ENCODE measurements around the gene CPLX1.

The CPLX1 gene

DNA sequence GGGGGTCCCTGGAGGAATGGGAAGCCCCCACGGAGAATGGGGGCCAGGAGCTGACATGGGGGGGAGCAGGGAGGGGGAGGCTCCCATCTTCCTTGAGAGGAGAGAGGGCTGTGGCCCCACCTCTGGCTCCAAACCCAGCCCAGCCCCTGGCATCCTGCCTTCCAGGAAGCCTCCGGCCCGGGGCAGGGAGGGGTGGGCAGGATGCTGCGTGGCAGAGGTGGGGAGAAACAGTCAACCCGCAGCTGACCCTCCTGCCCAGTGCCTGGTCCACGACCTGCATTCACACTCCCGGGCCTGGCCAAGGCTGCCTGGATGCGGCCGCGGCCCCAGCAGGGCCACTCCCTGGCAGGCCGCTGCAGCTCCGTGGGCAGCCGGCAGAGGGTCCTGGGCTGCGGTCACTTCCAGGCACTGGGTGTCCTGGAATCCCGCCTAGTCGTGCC is 39.0 kb downstream of the CPLX1 start:
- no peak overlapping the region for H3K4me3 ChIP-seq (ENCODE audit: low read length, poor library complexity, severe bottlenecking)
- 0 out of 2 replicates have a peak, but pooled peaks cover 2% of the 10 kb centered on the region for H3F3A ChIP-seq (ENCODE audit: low read depth)
- H3K4me2 ChIP-seq (ENCODE audit: low read depth, low read length, poor library complexity, severe bottlenecking), result no peak overlapping the region
- no peaks in the 10 kb centered on the region for H3K9me2 ChIP-seq (replicated peaks; ENCODE audit: low read depth, low read length)
- H3K9ac ChIP-seq (ENCODE audit: low read depth, low read length, poor library complexity, severe bottlenecking), result no peak overlapping the region
- peaks cover 15% of the 10 kb centered on the region for H3K4me1 ChIP-seq (ENCODE audit: insufficient read depth, low read length, poor library complexity, severe bottlenecking)
- no peaks in the 10 kb centered on the region for H3K36me3 ChIP-seq (ENCODE audit: insufficient read depth, low read length)
- H3K79me2 ChIP-seq (ENCODE audit: insufficient read depth, low read length), result no peaks in the 10 kb centered on the region
- no peaks in the 10 kb centered on the region for H3K27me3 ChIP-seq (ENCODE audit: insufficient read depth, low read length, poor library complexity, severe bottlenecking)
- H4K20me1 ChIP-seq (ENCODE audit: insufficient read depth, low read length, poor library complexity, severe bottlenecking), result no peaks in the 10 kb centered on the region
- TF ChIP-seq, protein P1, sequence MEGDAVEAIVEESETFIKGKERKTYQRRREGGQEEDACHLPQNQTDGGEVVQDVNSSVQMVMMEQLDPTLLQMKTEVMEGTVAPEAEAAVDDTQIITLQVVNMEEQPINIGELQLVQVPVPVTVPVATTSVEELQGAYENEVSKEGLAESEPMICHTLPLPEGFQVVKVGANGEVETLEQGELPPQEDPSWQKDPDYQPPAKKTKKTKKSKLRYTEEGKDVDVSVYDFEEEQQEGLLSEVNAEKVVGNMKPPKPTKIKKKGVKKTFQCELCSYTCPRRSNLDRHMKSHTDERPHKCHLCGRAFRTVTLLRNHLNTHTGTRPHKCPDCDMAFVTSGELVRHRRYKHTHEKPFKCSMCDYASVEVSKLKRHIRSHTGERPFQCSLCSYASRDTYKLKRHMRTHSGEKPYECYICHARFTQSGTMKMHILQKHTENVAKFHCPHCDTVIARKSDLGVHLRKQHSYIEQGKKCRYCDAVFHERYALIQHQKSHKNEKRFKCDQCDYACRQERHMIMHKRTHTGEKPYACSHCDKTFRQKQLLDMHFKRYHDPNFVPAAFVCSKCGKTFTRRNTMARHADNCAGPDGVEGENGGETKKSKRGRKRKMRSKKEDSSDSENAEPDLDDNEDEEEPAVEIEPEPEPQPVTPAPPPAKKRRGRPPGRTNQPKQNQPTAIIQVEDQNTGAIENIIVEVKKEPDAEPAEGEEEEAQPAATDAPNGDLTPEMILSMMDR (conservative IDR thresholded peaks at IDR 0.05; ENCODE audit: low read length), result no peak
- no peak for TF ChIP-seq EZH2phosphoT487 (IDR thresholded peaks at IDR 0.05; ENCODE audit: borderline replicate concordance)
- H3K9me3 ChIP-seq (ENCODE audit: insufficient read depth, low read depth, low read length), result no peaks in the 10 kb centered on the region
- H2AFZ ChIP-seq (ENCODE audit: low read length), result no peak overlapping the region

DNA sequence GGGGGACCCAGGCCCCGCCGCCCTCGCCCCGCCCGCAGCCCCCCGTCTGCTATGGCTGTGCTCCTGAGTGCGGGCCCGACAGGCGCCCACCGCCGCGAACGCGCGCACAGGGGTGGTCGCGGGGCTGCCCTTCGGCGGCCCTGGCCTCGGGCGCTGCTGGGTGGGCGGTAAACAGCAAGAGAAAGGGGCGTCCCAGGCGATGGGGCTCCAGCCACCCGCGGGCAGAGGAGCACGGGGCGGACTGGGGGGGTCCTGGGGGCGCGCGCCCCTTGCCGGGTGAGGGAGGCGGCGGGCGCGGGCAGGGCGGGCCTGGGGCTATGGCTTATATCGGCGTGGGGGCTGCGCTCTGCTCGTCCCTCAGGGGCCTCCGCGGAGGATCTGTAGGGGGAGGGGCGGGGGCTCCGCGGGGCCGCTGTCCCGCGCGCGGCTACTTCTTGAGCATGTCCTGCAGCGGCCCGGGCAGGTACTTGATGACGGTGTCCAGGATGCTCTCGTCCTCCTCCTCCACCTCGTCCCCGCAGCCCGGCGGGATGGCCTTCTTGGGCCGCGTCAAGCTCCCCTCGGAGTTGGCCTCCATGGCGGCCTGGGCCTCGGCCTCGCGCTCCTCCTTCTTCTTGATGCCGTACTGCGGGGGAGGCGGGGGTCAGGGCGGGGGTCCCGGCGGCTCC is 39.7 kb downstream of the CPLX1 start:
- Histone ChIP-seq H3F3A (ENCODE audit: low read depth) (0 out of 2 replicates have a peak, but pooled peaks cover 2% of the 10 kb centered on the region), H3K9me2 (replicated peaks; ENCODE audit: low read depth, low read length) (no peaks in the 10 kb centered on the region), H3K27me3 (ENCODE audit: insufficient read depth, low read length, poor library complexity, severe bottlenecking) (peaks cover 3% of the 10 kb centered on the region), H3K79me2 (ENCODE audit: insufficient read depth, low read length) (peaks cover 4% of the 10 kb centered on the region), H3K36me3 (ENCODE audit: insufficient read depth, low read length) (no peaks in the 10 kb centered on the region), H3K4me3 (ENCODE audit: low read length, poor library complexity, severe bottlenecking) (no peak overlapping the region), H3K4me2 (ENCODE audit: low read depth, low read length, poor library complexity, severe bottlenecking) (no peak overlapping the region), H4K20me1 (ENCODE audit: insufficient read depth, low read length, poor library complexity, severe bottlenecking) (peaks cover 4% of the 10 kb centered on the region), H2AFZ (ENCODE audit: low read length) (no peak overlapping the region), H3K9ac (ENCODE audit: low read depth, low read length, poor library complexity, severe bottlenecking) (no peak overlapping the region), H3K9me3 (ENCODE audit: insufficient read depth, low read depth, low read length) (no peaks in the 10 kb centered on the region), H3K4me1 (ENCODE audit: insufficient read depth, low read length, poor library complexity, severe bottlenecking) (peaks cover 15% of the 10 kb centered on the region)
- TF ChIP-seq, protein P1 (conservative IDR thresholded peaks at IDR 0.05; ENCODE audit: low read length), result no peak
- no peak for TF ChIP-seq EZH2phosphoT487 (IDR thresholded peaks at IDR 0.05; ENCODE audit: borderline replicate concordance)

DNA sequence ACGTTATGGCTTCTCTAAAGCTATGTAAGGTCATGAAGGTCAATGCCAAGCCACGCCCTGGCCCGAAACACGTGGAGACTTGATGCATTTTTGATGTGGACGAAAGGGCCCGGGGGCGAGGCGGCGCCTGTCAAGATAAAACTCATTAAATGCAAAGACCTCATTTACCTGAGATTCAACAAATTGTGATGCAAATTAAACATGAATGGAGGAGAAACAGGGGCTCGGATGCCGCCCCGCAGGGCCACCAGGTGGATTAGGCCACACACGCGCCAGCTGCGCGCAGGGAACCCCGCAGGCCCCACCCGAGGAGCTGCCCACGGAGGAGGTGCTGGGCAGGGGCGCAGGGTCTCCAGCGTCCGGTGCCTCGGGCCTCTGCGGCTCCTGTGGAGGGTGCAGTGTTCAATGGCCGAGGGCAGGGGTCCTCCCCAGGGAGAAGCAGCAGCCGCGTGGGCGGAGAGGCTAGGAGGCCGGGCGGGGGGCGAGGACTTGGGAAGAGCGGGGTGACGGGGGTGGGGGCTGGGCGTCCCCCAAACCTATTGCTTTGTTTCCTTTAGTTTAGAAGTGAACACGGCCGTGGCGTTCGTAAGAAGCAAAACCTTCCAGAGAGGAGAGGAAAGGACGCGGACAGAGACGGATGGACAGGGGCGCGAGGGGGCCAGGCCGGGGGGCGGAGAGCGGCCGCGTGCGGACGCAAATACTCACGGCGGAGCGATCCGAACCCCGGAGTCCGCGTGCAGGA is 40.4 kb downstream of the CPLX1 start:
- peaks cover 10% of the 10 kb centered on the region for H3K27me3 ChIP-seq (ENCODE audit: insufficient read depth, low read length, poor library complexity, severe bottlenecking)
- no peak overlapping the region for H2AFZ ChIP-seq (ENCODE audit: low read length)
- no peak overlapping the region for H3K4me3 ChIP-seq (ENCODE audit: low read length, poor library complexity, severe bottlenecking)

More for the DNA sequence above, 40.4 kb downstream of the CPLX1 start:
- Histone ChIP-seq H3K9me3 (ENCODE audit: insufficient read depth, low read depth, low read length) (no peaks in the 10 kb centered on the region), H3K9ac (ENCODE audit: low read depth, low read length, poor library complexity, severe bottlenecking) (no peak overlapping the region), H3F3A (ENCODE audit: low read depth) (0 out of 2 replicates have a peak, but pooled peaks cover 2% of the 10 kb centered on the region), H3K4me1 (ENCODE audit: insufficient read depth, low read length, poor library complexity, severe bottlenecking) (peaks cover 19% of the 10 kb centered on the region), H3K79me2 (ENCODE audit: insufficient read depth, low read length) (peaks cover 11% of the 10 kb centered on the region), H3K36me3 (ENCODE audit: insufficient read depth, low read length) (no peaks in the 10 kb centered on the region; the same call in 1 of the 2 replicates), H4K20me1 (ENCODE audit: insufficient read depth, low read length, poor library complexity, severe bottlenecking) (peaks cover 11% of the 10 kb centered on the region), H3K4me2 (ENCODE audit: low read depth, low read length, poor library complexity, severe bottlenecking) (no peak overlapping the region), H3K9me2 (replicated peaks; ENCODE audit: low read depth, low read length) (no peaks in the 10 kb centered on the region)
- TF ChIP-seq, protein P1 (conservative IDR thresholded peaks at IDR 0.05; ENCODE audit: low read length), result no peak
- TF ChIP-seq EZH2phosphoT487 (IDR thresholded peaks at IDR 0.05; ENCODE audit: borderline replicate concordance), result no peak
